AG04450 (cell line): ENCODE data around the gene HK3. TPM values are rescaled to one million over a fixed set of nuclear protein-coding genes. Genes with fewer than 3 reads are reported as not detected.

ENCODE experiments used
- CTCF ChIA-PET: fragments of 300-600, 350-600 bp; formaldehyde crosslinking; extraction: SDS; loops from one replicate; lab custom pipeline; 2022; ENCODE audit warnings: antibody characterized with exemption, inconsistent platforms; lab: Charles Lee
- POLR2A ChIA-PET: fragments of 350-600 bp; formaldehyde crosslinking; extraction: SDS; loops from one replicate; lab custom pipeline; 2021; ENCODE audit warnings: antibody characterized with exemption, inconsistent platforms; lab: Yijun Ruan, JAX
- DNase-seq: peaks from one replicate; pipeline ENCODE4 v3.0.0-alpha.2; 2011; ENCODE audit warnings: low read depth, low spot score
- H3K27ac ChIP-seq: one replicate; pipeline ENCODE4 v1.5.1; 2012; ENCODE audit warnings: low read depth, low read length, control low read depth
- H3K27me3 ChIP-seq: one replicate; pipeline ENCODE4 v1.6.0; 2012; ENCODE audit warnings: low read length; ENCODE audit not compliant: control insufficient read depth, insufficient read depth
- H3K4me3 ChIP-seq: 2 replicates; pipeline ENCODE4 v1.5.1; 2011; ENCODE audit warnings: mild to moderate bottlenecking, low read depth, low read length, control low read depth
- H3K9me3 ChIP-seq: 2 replicates; pipeline ENCODE4 v1.5.1; 2012; ENCODE audit warnings: low read length; ENCODE audit not compliant: control insufficient read depth, insufficient read depth
- polyA plus RNA-seq: library from polyadenylated mRNA; depleted of rRNA; stranded (reverse); fragments of >200 nt; gene quantifications from 2 replicates; pipeline ENCODE4 v1.2.3, GENCODE V29; 2011
- TF ChIP-seq, protein P1 (sequence below): IDR thresholded peaks from 2 replicates; pipeline ENCODE4 v1.5.1; 2011; ENCODE audit warnings: low read depth, low read length, control low read depth, inconsistent platforms

Gene HK3
- polyA plus RNA-seq, 1 experiment = not detected

- H3K9me3 ChIP-seq = no peaks in the 10 kb centered on the region; the same call in 1 of the 2 replicates
- H3K4me3 ChIP-seq = no peak overlapping the region
- H3K27me3 ChIP-seq = peaks cover 52% of the 10 kb centered on the region
- DNase-seq = no peak
- CTCF ChIA-PET = interaction anchor here (1.9 kb wide), 1 partner anchor 222 kb away, joined by 6 read pairs; no protein-coding TSS in a partner anchor
- POLR2A ChIA-PET = no interaction called here
- TF ChIP-seq, protein P1, sequence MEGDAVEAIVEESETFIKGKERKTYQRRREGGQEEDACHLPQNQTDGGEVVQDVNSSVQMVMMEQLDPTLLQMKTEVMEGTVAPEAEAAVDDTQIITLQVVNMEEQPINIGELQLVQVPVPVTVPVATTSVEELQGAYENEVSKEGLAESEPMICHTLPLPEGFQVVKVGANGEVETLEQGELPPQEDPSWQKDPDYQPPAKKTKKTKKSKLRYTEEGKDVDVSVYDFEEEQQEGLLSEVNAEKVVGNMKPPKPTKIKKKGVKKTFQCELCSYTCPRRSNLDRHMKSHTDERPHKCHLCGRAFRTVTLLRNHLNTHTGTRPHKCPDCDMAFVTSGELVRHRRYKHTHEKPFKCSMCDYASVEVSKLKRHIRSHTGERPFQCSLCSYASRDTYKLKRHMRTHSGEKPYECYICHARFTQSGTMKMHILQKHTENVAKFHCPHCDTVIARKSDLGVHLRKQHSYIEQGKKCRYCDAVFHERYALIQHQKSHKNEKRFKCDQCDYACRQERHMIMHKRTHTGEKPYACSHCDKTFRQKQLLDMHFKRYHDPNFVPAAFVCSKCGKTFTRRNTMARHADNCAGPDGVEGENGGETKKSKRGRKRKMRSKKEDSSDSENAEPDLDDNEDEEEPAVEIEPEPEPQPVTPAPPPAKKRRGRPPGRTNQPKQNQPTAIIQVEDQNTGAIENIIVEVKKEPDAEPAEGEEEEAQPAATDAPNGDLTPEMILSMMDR = no peak
- H3K27ac ChIP-seq = no peak overlapping the region
Observed at GRCh38 chr5:176881816-176882566, 17.2 kb downstream of the HK3 start.

DNA sequence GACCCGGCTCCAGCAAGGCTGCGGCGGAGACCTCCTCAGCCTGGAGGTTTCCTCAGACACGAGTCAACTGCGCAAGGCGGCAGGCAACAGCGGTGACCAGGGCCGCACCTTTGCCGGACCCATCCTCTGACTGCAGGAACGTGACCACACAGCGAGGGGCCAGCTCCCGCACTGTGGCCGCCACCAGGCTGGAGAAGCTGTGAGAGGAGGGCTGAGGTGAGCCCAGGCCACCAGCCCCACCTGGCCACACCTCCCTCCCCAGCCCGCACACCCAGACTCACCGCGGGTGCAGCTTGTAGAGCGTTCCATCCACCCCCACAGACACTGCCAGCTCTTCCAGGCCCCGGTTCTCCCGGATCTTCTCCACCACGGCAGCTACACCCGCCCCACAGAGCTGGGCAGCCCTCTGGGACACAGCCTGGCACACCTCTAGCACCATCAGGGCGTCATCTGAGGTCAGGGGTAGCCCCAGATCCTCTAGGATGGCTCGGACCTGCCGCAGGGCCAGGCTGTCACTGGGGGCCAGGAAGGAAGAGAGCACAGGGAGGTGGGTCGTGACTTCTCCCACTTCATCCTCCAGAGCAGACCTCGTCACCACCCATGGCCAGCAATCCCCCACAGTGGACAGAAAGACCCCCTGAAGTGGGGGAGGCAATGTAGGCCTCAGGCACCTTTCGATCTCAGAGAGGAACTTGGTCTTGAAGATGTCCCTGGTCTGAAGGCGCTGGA, 18.0 kb downstream of the HK3 start:
- Histone ChIP-seq H3K9me3 (no peaks in the 10 kb centered on the region; the same call in 1 of the 2 replicates), H3K27ac (no peak overlapping the region), H3K27me3 (peaks cover 60% of the 10 kb centered on the region), H3K4me3 (no peak overlapping the region)
- DNase-seq = no peak
- ChIA-PET POLR2A (no interaction called here), CTCF (no interaction called here)
- TF ChIP-seq, protein P1 = no peak

DNA sequence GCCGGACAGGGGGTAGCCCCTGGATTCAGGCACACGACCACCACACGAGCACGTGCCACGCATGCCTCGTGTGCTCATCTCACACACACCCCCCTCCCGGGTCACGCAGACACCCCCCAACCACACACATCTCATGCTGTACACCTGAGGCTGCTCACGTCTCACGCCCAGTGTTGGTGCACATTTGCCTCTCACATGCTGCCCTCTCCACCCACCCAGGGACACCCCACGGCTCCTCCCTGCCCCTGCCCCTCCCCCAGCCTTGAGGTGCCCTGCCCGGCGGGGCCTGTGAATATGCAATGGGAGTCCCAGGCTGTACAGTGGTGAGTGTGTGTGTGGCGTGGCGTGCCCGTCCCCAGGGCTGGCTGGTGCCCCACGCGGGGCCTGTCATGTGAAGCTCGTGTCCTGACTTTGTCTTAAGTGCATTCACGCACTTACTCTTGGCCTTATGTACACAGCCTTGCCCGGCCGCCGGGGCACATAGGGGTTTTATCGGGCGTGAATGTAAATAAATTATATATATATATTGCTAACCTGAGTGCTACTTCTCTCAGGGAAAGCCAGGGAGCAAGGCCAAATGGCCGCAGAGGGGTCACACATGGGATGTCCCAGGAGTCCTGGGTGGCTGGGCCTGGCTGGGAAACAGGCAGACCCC, 18.7 kb downstream of the HK3 start:
- peaks cover 67% of the 10 kb centered on the region for H3K27me3 ChIP-seq

DNA sequence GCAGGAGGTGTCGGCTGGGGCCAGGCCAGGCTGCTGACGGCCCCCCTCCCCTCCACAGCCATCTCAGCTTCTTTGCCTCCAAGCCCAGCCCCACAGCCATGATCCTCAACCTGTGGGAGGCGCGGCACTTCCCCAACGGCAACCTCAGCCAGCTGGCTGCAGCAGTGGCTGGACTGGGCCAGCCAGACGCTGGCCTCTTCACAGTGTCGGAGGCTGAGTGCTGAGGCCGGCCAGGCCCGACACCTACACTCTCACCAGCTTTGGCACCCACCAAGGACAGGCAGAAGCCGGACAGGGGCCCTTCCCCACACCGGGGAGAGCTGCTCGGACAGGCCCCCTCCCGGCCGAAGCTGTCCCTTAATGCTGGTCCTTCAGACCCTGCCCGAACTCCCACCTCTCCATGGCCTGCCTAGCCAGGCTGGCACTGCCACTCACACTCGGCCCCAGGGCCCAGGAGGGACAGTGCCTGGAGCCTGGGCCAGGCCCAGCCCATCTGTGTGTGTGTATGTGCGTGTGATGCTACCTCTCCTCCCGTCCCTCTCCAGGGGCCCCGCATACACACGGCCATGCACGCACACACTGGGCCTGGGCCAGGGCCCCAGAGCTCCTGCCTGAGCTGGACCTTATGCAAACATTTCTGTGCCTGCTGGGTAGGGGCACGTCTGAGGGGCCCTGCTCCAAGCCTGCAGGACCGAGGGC, 19.3 kb downstream of the HK3 start:
- no peak overlapping the region for H3K27ac ChIP-seq
- H3K27me3 ChIP-seq = peaks cover 70% of the 10 kb centered on the region
- no peak overlapping the region for H3K4me3 ChIP-seq
- TF ChIP-seq, protein P1 = no peak
- no peaks in the 10 kb centered on the region; the same call in 1 of the 2 replicates for H3K9me3 ChIP-seq
- POLR2A ChIA-PET = no interaction called here
- CTCF ChIA-PET = no interaction called here
- no peak for DNase-seq

More for the DNA sequence above, 18.7 kb downstream of the HK3 start:
- Histone ChIP-seq H3K4me3 (no peak overlapping the region), H3K27ac (no peak overlapping the region), H3K9me3 (no peaks in the 10 kb centered on the region; the same call in 1 of the 2 replicates)
- ChIA-PET CTCF (no interaction called here), POLR2A (no interaction called here)
- TF ChIP-seq, protein P1 = no peak
- DNase-seq = no peak
